HG02973 (cell line): ENCODE data around the gene RCBTB1.
A peak's percentile ranks its signal among the peaks of the same experiment; 100 is the strongest.

Experiments
- ATAC-seq: cut with Tn5 transposase; IDR thresholded peaks from one replicate; pipeline ENCODE4 v1.9.1; 2021; ENCODE audit warnings: moderate library complexity; ENCODE audit not compliant: unreplicated experiment

RCBTB1 gene

GRCh38 chr13:49561062-49561410, 24.3 kb downstream of the RCBTB1 start:
- ATAC-seq, result no peak

DNA sequence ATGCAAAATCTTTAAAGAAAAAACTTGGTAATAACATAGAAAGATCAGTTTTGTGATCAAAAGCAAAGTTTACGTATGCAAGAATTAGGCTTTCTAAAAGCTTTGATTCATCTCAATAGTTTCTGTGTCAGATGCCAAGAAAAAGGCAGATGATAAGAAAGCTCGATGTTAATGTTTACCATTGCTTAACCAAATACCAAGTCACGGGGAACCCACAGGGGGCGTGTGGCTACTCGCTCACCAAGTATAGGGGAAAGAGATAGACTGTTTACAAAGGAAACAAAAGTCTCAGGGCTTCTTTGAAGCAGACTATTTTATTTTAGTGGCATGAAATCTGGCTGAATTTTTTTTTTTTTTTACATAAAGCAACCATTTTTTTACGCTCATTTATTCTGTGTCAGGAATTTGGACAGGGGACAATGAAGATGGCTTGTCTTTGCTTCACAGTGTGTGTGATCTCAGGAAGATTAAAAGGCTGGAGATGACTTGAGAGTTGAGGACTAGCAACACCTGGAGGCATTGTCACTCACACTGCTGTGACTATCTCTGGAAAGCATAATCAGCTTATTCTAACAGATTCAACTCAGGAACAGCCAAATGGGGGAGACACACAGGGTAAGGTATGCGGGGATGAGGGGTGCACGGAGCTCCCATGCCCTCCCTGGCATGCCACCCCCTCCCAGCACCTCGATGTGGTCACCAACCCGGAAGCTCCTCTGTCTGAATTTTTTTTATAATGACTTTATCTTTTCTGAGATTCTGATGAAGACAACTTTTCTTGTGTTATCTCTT, 24.9 kb downstream of the RCBTB1 start:
- no peak for ATAC-seq

DNA sequence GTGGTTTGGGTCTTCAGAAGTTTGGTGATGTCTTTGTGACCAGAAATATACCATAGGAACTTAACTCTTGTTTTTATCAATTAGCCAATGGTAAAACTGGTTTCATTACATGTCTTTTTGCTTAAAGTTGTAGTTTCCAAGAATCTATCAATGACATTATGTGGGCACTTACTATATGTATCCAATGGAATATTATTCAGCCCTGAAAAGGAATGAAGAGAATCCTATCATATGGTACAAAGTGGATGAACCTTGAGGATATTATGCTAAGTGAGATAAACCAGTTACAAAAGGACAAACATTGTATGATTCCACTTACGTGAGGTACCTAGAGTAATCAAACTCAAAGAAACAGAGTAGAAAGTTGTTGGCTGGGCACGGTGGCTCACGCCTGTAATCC, 26.4 kb downstream of the RCBTB1 start:
- ATAC-seq, result no peak

GRCh38 chr13:49554387-49554786, 31.0 kb downstream of the RCBTB1 start:
- no peak for ATAC-seq

- no peak for ATAC-seq
Observed at GRCh38 chr13:49553888-49554287, 31.5 kb downstream of the RCBTB1 start.

DNA sequence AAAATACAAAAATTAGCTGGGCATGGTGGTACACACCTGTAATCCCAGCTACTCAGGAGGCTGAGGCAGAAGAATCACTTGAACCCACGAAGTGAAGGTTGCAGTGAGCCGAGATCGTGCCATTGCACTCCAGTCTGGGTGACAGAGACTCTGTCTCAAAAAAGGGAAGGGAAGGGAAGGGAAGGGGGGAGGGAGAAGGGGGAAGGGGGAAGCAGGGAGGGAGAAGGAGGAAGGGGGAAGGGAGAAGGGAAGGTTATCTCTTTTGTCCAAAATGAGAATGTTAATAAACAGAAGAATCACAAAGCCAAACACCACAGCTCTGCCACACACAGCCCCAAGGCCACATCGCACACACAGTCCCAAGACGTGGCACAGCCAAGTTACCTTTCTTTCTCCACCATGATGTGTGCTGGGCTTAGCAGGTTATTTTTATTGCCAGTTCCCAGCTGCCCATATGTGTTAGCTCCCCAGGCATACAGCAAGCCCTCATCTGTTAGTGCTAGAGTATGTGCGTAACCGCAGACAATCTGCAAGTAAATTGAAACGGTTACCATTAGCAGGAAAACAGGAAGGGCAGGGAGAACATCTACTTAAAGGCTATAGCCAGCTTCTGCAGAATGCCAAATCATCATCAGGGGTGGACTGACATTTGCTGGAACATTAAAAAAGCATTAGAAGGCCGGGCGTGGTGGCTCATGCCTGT, 34.3 kb downstream of the RCBTB1 start:
- ATAC-seq, result no peak

DNA sequence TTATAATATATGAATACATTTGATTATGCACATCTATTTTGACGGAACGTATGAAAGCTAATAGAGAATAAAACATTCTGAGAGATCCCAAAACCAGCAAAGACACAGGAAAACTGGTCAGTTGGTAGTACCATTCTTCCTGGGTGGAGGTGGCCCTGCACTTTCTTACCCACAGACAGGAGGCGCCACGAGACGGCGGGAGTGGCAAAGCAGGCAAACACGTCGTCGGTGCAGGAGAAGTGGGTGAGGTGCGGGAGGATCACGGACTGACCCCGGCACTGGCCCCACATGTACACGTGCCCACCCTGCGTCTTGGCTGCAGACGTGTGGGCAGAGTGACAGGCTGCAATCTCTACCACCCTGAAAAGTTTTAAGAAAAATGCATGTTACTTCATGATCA, 36.1 kb downstream of the RCBTB1 start:
- no peak for ATAC-seq

DNA sequence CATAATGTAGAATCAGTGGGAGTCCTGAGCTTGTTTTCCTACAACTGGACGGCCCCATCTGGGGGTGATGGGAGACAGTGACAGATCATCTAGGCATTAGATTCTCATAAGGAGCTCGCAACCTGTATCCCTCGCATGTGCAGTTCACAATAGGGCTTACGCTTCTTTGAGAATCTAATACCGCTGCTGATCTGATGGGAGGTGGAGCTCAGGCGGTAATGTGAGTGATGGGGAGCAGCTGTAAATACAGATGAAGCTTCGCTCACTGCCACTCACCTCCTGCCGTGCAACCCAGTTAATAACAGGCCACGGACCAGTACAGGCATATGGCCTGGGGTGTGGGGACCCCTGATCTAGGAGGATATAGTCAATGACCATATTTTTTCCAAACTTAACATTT, 38.8 kb downstream of the RCBTB1 start:
- no peak for ATAC-seq

DNA sequence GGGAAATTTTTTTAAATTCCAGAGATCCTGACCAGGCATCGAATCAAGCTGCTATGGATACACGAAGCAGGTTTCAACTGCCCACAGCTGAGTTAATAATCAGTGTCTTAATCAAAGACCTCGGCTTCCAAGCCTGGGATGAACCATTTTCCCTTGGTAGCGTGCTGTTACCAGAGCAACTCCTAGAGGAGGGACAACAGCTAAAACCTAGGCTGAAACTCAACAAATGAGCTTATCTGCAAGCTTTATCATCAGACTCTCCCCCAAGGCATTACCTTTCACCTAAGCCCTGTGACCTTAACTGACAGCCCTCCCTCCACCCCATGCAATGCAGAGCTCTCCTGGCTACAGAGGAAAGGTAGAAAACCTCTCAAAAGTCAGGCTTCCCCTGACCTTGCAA, 39.7 kb downstream of the RCBTB1 start:
- no peak for ATAC-seq

DNA sequence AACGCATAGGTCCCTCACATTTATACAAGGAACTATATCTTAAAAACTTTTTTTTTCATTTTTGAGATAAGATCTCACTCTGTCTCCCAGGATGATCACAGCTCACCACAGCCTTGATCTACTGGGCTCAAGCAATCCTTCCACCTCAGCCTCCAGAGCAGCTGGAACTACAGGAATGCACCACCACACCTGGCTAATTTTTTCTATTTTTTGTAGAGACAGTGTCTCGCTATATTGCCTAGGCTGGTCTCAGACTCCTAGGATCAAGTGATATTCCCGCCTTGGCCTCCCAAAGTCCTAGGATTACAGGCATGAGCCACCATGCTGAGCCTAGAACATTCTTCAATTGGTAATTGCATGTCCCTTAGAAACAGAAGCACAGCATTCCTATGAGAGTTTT, 41.7 kb downstream of the RCBTB1 start:
- no peak for ATAC-seq

DNA sequence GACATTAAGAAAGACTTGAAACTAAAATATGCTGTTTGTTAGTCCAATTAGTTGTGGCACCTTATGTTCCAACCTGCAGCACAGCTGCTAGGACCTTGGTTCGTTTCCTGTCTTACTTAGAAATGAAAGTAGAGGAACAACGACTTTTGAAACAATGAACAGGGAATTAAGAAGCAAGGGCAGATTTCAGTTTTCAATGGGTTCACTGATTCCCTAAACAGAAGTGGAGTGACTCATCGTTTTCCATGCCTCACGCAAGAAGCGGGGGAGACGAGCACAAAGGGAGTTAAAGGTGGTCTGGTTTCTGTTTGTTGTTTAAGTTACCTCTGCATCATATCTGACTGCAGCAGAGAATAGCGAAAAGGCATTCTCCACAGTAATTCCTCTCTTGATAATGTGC, 44.8 kb downstream of the RCBTB1 start:
- ATAC-seq, result no peak

GRCh38 chr13:49539746-49540145, 45.6 kb downstream of the RCBTB1 start:
- ATAC-seq, result no peak

GRCh38 chr13:49539313-49539712, 46.0 kb downstream of the RCBTB1 start:
- ATAC-seq, result no peak

GRCh38 chr13:49538404-49538803, 47.0 kb downstream of the RCBTB1 start:
- ATAC-seq, result no peak

GRCh38 chr13:49536144-49536873, 49.0 kb downstream of the RCBTB1 start:
- no peak for ATAC-seq

DNA sequence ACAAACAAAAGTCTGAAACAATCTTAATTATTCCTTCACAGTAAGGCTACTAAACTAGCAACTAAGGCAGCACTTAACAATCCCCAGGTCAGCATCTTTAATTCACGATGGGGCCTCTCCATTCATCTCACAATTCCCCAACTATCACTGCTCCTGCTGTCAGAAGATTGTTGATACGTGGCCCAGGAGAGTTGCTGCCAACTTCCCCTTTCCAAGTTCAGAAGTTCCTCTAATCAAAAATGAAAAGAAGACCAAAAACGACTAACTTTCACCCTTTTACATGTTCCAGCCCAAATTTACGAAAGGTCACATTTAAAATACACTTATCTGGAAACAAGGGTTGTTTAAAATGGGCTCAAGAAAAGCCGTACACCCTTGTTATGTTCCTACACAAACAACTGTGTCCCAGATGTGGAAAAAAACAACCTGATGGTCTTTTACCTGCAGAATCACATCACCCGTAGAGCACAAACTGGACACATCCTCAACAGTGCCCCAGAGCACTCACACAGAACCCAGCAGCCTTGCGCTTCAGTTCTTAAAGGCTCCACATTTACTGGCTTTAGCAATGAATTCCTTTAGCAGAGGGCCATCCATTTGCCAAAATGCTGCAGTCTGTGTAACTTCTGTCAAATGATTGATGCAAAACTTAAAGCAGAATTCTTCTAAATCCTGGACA, 51.6 kb downstream of the RCBTB1 start:
- no peak for ATAC-seq

GRCh38 chr13:49533011-49533410, 52.3 kb downstream of the RCBTB1 start:
- no peak for ATAC-seq

DNA sequence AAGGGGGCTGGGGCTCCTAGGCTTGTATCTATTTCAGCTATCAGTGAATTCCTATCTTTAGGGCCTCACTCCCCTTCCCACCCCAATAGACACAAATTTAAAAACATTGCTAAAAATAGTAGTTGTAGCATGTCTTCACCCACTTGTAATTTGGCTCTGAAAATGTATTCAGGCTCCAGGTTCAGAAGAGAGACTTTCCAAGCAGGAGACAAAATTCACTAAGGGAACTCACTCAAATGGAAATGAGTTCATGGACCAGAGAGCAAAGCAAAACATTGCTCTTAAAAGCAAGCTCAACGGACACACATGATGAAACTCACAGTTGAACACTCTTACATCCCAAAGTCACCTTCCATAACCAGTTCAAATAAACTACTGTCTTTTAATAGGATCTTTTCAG, 52.8 kb downstream of the RCBTB1 start:
- ATAC-seq, result no peak

- peak; percentile 52 for ATAC-seq
Observed at GRCh38 chr13:49530457-49530856, 54.9 kb downstream of the RCBTB1 start.

DNA sequence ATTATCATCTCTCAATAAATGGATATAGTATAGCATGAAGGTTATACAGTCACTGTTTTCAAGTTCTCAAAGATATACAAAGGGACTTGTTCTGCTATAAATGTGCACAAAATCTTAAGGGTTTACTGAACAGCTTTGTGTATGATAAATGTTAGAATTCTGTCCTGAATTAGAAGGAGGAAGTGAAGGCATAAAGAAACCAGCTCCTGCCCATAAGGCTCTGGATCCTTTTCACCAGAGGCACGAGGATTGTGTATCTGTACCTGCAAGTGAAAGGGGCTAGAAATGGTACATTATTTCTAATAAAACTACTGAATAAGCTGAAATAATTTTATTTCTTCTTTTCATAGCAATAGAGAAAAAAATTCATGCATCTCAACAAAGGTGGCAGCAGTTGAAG, 57.2 kb downstream of the RCBTB1 start:
- no peak for ATAC-seq

- no peak for ATAC-seq
Observed at GRCh38 chr13:49527123-49527522, 58.2 kb downstream of the RCBTB1 start.
